Measurements from ENCODE around the gene SDK2.

GRCh38 chr17:73297934-73298861, 346.0 kb downstream of the SDK2 start:
- TF ChIP-seq POLR2AphosphoS5 (IDR thresholded peaks at IDR 0.05; ENCODE audit: low read depth, low read length): no peak
- TF ChIP-seq POLR2A (IDR thresholded peaks at IDR 0.05; ENCODE audit: low read depth, low read length): no peak
- no peak for TF ChIP-seq SPI1 (IDR thresholded peaks at IDR 0.05; ENCODE audit: low read depth, low read length)
- no peak for TF ChIP-seq TAF1 (IDR thresholded peaks at IDR 0.05; ENCODE audit: low read depth, low read length)
- TF ChIP-seq PAX5 (IDR thresholded peaks at IDR 0.05; ENCODE audit: insufficient read depth, low read length, severe bottlenecking): no peak
- no peak for TF ChIP-seq POU2F2 (IDR thresholded peaks at IDR 0.05; ENCODE audit: low read depth, low read length)
